HL-60 (cell line): Measurements from ENCODE around the gene SSPN.

Source experiments
- DNase-seq, 2 experiments: peaks; one replicate each; pipeline ENCODE4 v3.0.0-alpha.2; 2010 to 2020; ENCODE audit warnings: low read depth in 1 of 2, low spot score in 1 of 2
- H3K27ac ChIP-seq: fragments of 250-450 bp; sonication (Bioruptor Pico); replicated peaks from 2 replicates; pipeline ENCODE4 v1.5.1; 2020; ENCODE audit warnings: mild to moderate bottlenecking, moderate library complexity
- H3K27me3 ChIP-seq: fragments of 250-450 bp; sonication (Bioruptor Pico); 2 replicates; pipeline ENCODE4 v1.5.1; 2021; ENCODE audit warnings: mild to moderate bottlenecking, moderate library complexity; ENCODE audit not compliant: insufficient read depth, poor library complexity, severe bottlenecking
- H3K4me3 ChIP-seq: replicated peaks from 2 replicates; pipeline ENCODE4 v1.5.1; 2011; ENCODE audit warnings: mild to moderate bottlenecking, control low read depth, low read length; ENCODE audit not compliant: insufficient read depth
- CTCF ChIP-seq: IDR thresholded peaks from one replicate; pipeline ENCODE4 v1.5.1; 2011; ENCODE audit warnings: low read length, control low read depth, inconsistent platforms; ENCODE audit not compliant: insufficient read depth
- GABPA ChIP-seq: IDR thresholded peaks from 2 replicates; pipeline ENCODE4 v1.6.1; 2012; ENCODE audit warnings: low read depth
- POLR2AphosphoS5 ChIP-seq: IDR thresholded peaks from 2 replicates; pipeline ENCODE4 v1.6.1; 2012; ENCODE audit warnings: low read depth
- REST ChIP-seq: IDR thresholded peaks from 2 replicates; pipeline ENCODE4 v1.6.1; 2012; ENCODE audit warnings: low read depth; ENCODE audit not compliant: insufficient replicate concordance
- SPI1 ChIP-seq: IDR thresholded peaks from 2 replicates; pipeline ENCODE4 v1.6.1; 2012; ENCODE audit warnings: low read depth, mild to moderate bottlenecking, borderline replicate concordance

Gene SSPN

GRCh38 chr12:26239122-26239851 is 43.9 kb downstream of the SSPN start:
- no peaks in the 10 kb centered on the region for H3K27me3 ChIP-seq

GRCh38 chr12:26239852-26240815 is 44.8 kb downstream of the SSPN start:
- Histone ChIP-seq H3K27me3 (no peaks in the 10 kb centered on the region), H3K4me3 (no peak overlapping the region), H3K27ac (no peak overlapping the region)
- TF ChIP-seq GABPA (no peak), POLR2AphosphoS5 (no peak), REST (no peak)
- DNase-seq, result no peak

More at GRCh38 chr12:26239122-26239851, 43.9 kb downstream of the SSPN start:
- no peak overlapping the region for H3K27ac ChIP-seq
- DNase-seq, result peak in 1 of 2 experiments; percentile 3
- H3K4me3 ChIP-seq, result no peak overlapping the region
- TF ChIP-seq REST, result no peak
- TF ChIP-seq GABPA, result no peak
- TF ChIP-seq SPI1, result no peak
- TF ChIP-seq CTCF, result no peak
- no peak for TF ChIP-seq POLR2AphosphoS5

GRCh38 chr12:26241080-26241479 is 45.7 kb downstream of the SSPN start:
- no peak overlapping the region for H3K4me3 ChIP-seq
- DNase-seq, result no peak
- H3K27me3 ChIP-seq, result no peaks in the 10 kb centered on the region
- H3K27ac ChIP-seq, result no peak overlapping the region
- TF ChIP-seq POLR2AphosphoS5 (no peak), REST (no peak), SPI1 (no peak), CTCF (no peak), GABPA (no peak)
